H9 (cell line): ENCODE data around the gene SLC6A2. TPM values are rescaled to one million over a fixed set of nuclear protein-coding genes. Genes with fewer than 3 reads are reported as not detected.

ENCODE experiments used
- DNase-seq: peaks from one replicate; pipeline ENCODE4 v3.0.0-alpha.2; 2017
- H2AFZ ChIP-seq: one replicate; pipeline ENCODE4 v1.6.1; 2013; ENCODE audit warnings: mild to moderate bottlenecking, low read length, control low read depth, moderate library complexity
- H2AK5ac ChIP-seq: 2 replicates; pipeline ENCODE4 v1.6.1; 2013; ENCODE audit warnings: low read length, control low read depth, mixed read lengths; ENCODE audit not compliant: insufficient read length
- H2BK120ac ChIP-seq: one replicate; pipeline ENCODE4 v1.6.1; 2013; ENCODE audit warnings: low read depth, mild to moderate bottlenecking, low read length, control low read depth, inconsistent platforms; ENCODE audit not compliant: poor library complexity, severe bottlenecking
- H2BK12ac ChIP-seq: 2 replicates; pipeline ENCODE4 v1.6.1; 2013; ENCODE audit warnings: low read length, control low read depth, mixed read lengths, low read depth; ENCODE audit not compliant: insufficient read length
- H2BK15ac ChIP-seq: 2 replicates; pipeline ENCODE4 v1.6.1; 2013; ENCODE audit warnings: low read depth, low read length, control low read depth
- H2BK20ac ChIP-seq: one replicate; pipeline ENCODE4 v1.6.1; 2013; ENCODE audit warnings: low read depth, mild to moderate bottlenecking, low read length, control low read depth, inconsistent platforms; ENCODE audit not compliant: poor library complexity, severe bottlenecking
- H2BK5ac ChIP-seq: 2 replicates; pipeline ENCODE4 v1.6.1; 2013; ENCODE audit warnings: low read length, control low read depth, mixed read lengths; ENCODE audit not compliant: insufficient read length
- H3K14ac ChIP-seq: 2 replicates; pipeline ENCODE4 v1.6.1; 2013; ENCODE audit warnings: low read length, control low read depth; ENCODE audit not compliant: insufficient read depth
- H3K18ac ChIP-seq: 2 replicates; pipeline ENCODE4 v1.6.1; 2013; ENCODE audit warnings: low read depth, mild to moderate bottlenecking, mixed read lengths, low read length, control low read depth; ENCODE audit not compliant: insufficient read length
- H3K23ac ChIP-seq: 2 replicates; pipeline ENCODE4 v1.6.1; 2013; ENCODE audit warnings: low read length, control low read depth, mixed read lengths, low read depth; ENCODE audit not compliant: insufficient read length
- H3K23me2 ChIP-seq: 2 replicates; pipeline ENCODE4 v1.6.1; 2013; ENCODE audit warnings: low read depth, mild to moderate bottlenecking, mixed read lengths, low read length, control low read depth; ENCODE audit not compliant: insufficient read length, poor library complexity, severe bottlenecking
- H3K27ac ChIP-seq: 2 replicates; pipeline ENCODE4 v1.5.1; 2013; ENCODE audit warnings: low read length, control low read depth, mixed read lengths, low read depth; ENCODE audit not compliant: insufficient read length
- H3K27me3 ChIP-seq: 2 replicates; pipeline ENCODE4 v1.6.1; 2013; ENCODE audit warnings: low read length, control low read depth, inconsistent platforms; ENCODE audit not compliant: insufficient read depth
- H3K4ac ChIP-seq: 2 replicates; pipeline ENCODE4 v1.6.1; 2013; ENCODE audit warnings: low read depth, mild to moderate bottlenecking, control low read depth, inconsistent platforms, low read length, moderate library complexity
- H3K4me1 ChIP-seq: 2 replicates; pipeline ENCODE4 v1.6.1; 2013; ENCODE audit warnings: low read length, control low read depth, inconsistent platforms; ENCODE audit not compliant: insufficient read depth
- H3K4me2 ChIP-seq: 2 replicates; pipeline ENCODE4 v1.6.1; 2013; ENCODE audit warnings: low read length, control low read depth, mixed read lengths; ENCODE audit not compliant: insufficient read length, insufficient read depth
- H3K56ac ChIP-seq: 2 replicates; pipeline ENCODE4 v1.6.1; 2013; ENCODE audit warnings: low read depth, mild to moderate bottlenecking, mixed read lengths, low read length, control low read depth; ENCODE audit not compliant: insufficient read length
- H3K79me1 ChIP-seq: 2 replicates; pipeline ENCODE4 v1.6.1; 2013; ENCODE audit warnings: low read depth, mild to moderate bottlenecking, moderate library complexity, low read length, control low read depth, inconsistent platforms; ENCODE audit not compliant: insufficient read depth, poor library complexity, severe bottlenecking
- H3K79me2 ChIP-seq: 2 replicates; pipeline ENCODE4 v1.6.1; 2013; ENCODE audit warnings: low read length, control low read depth, inconsistent platforms; ENCODE audit not compliant: insufficient read depth
- H3K9ac ChIP-seq: 2 replicates; pipeline ENCODE4 v1.6.1; 2013; ENCODE audit warnings: low read length, control low read depth, mixed read lengths; ENCODE audit not compliant: insufficient read length; ENCODE audit errors: extremely low read depth
- H3K9me3 ChIP-seq: one replicate; pipeline ENCODE4 v1.6.1; 2013; ENCODE audit warnings: low read depth, low read length, inconsistent platforms; ENCODE audit not compliant: control insufficient read depth
- H3T11ph ChIP-seq: one replicate; pipeline ENCODE4 v1.6.1; 2013; ENCODE audit warnings: mild to moderate bottlenecking, low read length, control low read depth, inconsistent platforms
- H4K20me1 ChIP-seq: one replicate; pipeline ENCODE4 v1.6.1; 2013; ENCODE audit not compliant: control insufficient read depth, insufficient read length, insufficient read depth
- H4K5ac ChIP-seq: 2 replicates; pipeline ENCODE4 v1.6.1; 2013; ENCODE audit warnings: low read depth, mild to moderate bottlenecking, mixed read lengths, low read length, control low read depth; ENCODE audit not compliant: insufficient read length
- H4K8ac ChIP-seq: replicated peaks from 2 replicates; pipeline ENCODE4 v1.6.1; 2013; ENCODE audit warnings: low read length, control low read depth, mixed read lengths, low read depth; ENCODE audit not compliant: insufficient read length
- H4K91ac ChIP-seq: 2 replicates; pipeline ENCODE4 v1.6.1; 2013; ENCODE audit warnings: low read depth, mild to moderate bottlenecking, moderate library complexity, mixed read lengths, low read length, control low read depth; ENCODE audit not compliant: insufficient read length
- H3K27ac Mint-ChIP-seq, 3 experiments: 2 replicates in 2 of 3; 3 replicates in 1 of 3; pipeline ENCODE4 v1.8.0; 2020 to 2021; ENCODE audit warnings: mixed read lengths in 3 of 3, mild to moderate bottlenecking in 1 of 3, moderate library complexity in 1 of 3
- H3K27me3 Mint-ChIP-seq: 2 replicates; pipeline ENCODE4 v1.8.0; 2021; ENCODE audit warnings: low read depth, mild to moderate bottlenecking, moderate library complexity, mixed read lengths
- H3K36me3 Mint-ChIP-seq, 3 experiments: 2 replicates in 2 of 3; 3 replicates in 1 of 3; pipeline ENCODE4 v1.8.0; 2020 to 2021; ENCODE audit warnings: low read depth in 3 of 3, mixed read lengths in 3 of 3; ENCODE audit not compliant: insufficient read depth in 1 of 3
- H3K4me1 Mint-ChIP-seq, 2 experiments: 2 replicates each; pipeline ENCODE4 v1.8.0; 2020; ENCODE audit warnings: mixed read lengths in 2 of 2
- H3K4me3 Mint-ChIP-seq, 2 experiments: 2 replicates in 1 of 2; 3 replicates in 1 of 2; pipeline ENCODE4 v1.8.0; 2020 to 2021; ENCODE audit warnings: mild to moderate bottlenecking in 2 of 2, mixed read lengths in 2 of 2, moderate library complexity in 1 of 2
- H3K9me3 Mint-ChIP-seq, 2 experiments: 2 replicates in 1 of 2; 3 replicates in 1 of 2; pipeline ENCODE4 v1.8.0; 2020; ENCODE audit warnings: mild to moderate bottlenecking in 2 of 2, mixed read lengths in 2 of 2, moderate library complexity in 1 of 2
- WGBS: extraction: QIAGEN DNeasy Blood & Tissue Kit; methylation state at CpG from one replicate; pipeline ENCODE4 v1.1.7; 2013; ENCODE audit warnings: missing lambda C conversion rate, low lambda C conversion rate, mixed read lengths; ENCODE audit not compliant: insufficient read length; ENCODE audit errors: extremely low coverage; 5-methylcytosine and 5-hydroxymethylcytosine counted together
- total RNA-seq: library from RNA; stranded (reverse); gene quantifications from 2 replicates; pipeline ENCODE4 v1.2.1, GENCODE V29; 2021
- TF ChIP-seq, protein P1 (sequence below): fragments of 200-600 bp; sonication (generic); conservative IDR thresholded peaks from 3 replicates; pipeline ENCODE4 v1.8.0; 2021; ENCODE audit warnings: antibody characterized with exemption, mild to moderate bottlenecking

SLC6A2 gene
- total RNA-seq, 1 experiment from 2014 or later, result 0.24 TPM

DNA sequence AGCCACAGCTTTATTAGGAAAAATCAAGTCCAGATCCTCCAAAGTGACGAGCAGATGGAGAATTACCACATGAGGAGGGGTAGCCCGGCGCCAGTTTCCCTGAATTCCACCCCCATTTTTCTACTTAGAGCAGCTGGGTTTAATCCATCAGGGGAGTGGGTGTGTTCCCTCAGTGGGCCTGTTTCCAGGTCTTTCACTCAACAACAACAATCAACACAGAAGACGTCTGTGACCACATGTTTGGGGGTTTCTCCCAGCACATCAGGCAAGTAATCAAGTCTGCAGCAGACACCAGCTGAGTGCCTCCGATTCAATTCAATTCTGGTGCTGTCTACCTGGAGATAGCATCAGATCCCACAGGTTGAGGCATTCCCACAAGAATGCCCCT is 6.8 kb downstream of the SLC6A2 start:
- TF ChIP-seq, protein P1, sequence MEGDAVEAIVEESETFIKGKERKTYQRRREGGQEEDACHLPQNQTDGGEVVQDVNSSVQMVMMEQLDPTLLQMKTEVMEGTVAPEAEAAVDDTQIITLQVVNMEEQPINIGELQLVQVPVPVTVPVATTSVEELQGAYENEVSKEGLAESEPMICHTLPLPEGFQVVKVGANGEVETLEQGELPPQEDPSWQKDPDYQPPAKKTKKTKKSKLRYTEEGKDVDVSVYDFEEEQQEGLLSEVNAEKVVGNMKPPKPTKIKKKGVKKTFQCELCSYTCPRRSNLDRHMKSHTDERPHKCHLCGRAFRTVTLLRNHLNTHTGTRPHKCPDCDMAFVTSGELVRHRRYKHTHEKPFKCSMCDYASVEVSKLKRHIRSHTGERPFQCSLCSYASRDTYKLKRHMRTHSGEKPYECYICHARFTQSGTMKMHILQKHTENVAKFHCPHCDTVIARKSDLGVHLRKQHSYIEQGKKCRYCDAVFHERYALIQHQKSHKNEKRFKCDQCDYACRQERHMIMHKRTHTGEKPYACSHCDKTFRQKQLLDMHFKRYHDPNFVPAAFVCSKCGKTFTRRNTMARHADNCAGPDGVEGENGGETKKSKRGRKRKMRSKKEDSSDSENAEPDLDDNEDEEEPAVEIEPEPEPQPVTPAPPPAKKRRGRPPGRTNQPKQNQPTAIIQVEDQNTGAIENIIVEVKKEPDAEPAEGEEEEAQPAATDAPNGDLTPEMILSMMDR, result no peak
- Histone ChIP-seq H3K4me2 (no peak overlapping the region), H3K27me3 (peaks cover 5% of the 10 kb centered on the region; the same call in 1 of the 2 replicates), H2BK20ac (no peak overlapping the region), H3K9ac (no peak overlapping the region), H2AFZ (no peak overlapping the region), H3K4ac (no peak overlapping the region), H4K91ac (no peak overlapping the region), H2BK5ac (no peak overlapping the region), H3K9me3 (no peaks in the 10 kb centered on the region), H2BK120ac (no peak overlapping the region), H3K4me1 (no peaks in the 10 kb centered on the region; the same call in 1 of the 2 replicates), H3T11ph (no peak overlapping the region), H2AK5ac (no peak overlapping the region), H3K23me2 (no peaks in the 10 kb centered on the region), H3K18ac (no peak overlapping the region), H4K20me1 (no peaks in the 10 kb centered on the region), H3K23ac (no peak overlapping the region), H2BK15ac (no peak overlapping the region), H3K56ac (no peak overlapping the region), H3K14ac (no peak overlapping the region), H3K79me1 (no peaks in the 10 kb centered on the region), H2BK12ac (no peak overlapping the region), H4K5ac (no peak overlapping the region), H3K27ac (no peak overlapping the region), H4K8ac (no peak overlapping the region), H3K79me2 (no peaks in the 10 kb centered on the region)
- Mint-ChIP-seq H3K36me3 (no peaks in the 10 kb centered on the region; a peak in 2 of 7 replicates), H3K4me3 (no peak overlapping the region), H3K27me3 (peaks cover 50% of the 10 kb centered on the region), H3K27ac (no peak overlapping the region), H3K4me1 (peaks cover 0 to 9% of the 10 kb centered on the region in 2 experiments; a peak in 2 of 4 replicates), H3K9me3 (peaks cover 0 to 3% of the 10 kb centered on the region in 2 experiments; a peak in 3 of 5 replicates)
- no peak for DNase-seq
- WGBS, result no CpG with 5 or more reads among the region's 5 CpGs
